Measurements from ENCODE around the gene CHRNB4.

DNA sequence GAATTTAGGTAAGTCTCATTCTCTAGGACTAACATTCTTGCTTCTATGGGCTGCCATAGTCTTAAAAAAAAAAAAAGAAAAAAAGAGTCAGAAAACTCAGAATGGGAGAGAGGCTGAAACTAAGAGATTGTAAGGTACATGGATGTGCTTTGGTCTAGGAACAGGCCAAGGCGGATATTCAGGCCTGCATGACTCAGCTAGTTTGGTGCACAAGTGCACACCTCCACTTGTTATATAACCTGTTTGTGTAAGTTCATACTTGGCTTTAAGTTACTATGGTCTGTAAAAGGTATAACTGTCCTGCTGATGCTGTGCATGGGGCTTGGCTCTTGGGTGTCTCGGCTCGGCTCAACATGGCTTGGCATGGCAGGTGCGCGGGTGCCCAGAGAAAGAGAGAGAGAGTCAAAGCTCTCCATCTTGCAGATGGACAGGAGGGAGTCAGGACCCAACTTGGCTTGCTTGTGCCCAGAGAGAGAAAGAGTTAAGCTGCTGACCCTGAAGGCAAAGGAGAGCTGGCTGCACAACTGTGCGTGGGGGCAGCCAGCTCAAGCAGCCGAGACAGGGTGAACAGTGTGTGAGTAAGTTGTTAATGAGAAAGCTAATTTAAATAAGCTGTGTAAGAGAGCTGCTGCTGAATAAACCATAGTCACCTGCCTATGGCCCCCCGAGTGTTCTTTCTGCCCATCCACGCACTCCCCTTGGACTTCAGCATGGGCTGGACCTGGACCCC, 31.4 kb upstream of the CHRNB4 start:
- TF ChIP-seq TAF1 (IDR thresholded peaks at IDR 0.05; ENCODE audit: borderline replicate concordance, insufficient read depth, low read length) (no peak), SIN3A (IDR thresholded peaks at IDR 0.05; ENCODE audit: borderline replicate concordance, insufficient read depth, low read length) (no peak)
- TF ChIP-seq, protein P1, sequence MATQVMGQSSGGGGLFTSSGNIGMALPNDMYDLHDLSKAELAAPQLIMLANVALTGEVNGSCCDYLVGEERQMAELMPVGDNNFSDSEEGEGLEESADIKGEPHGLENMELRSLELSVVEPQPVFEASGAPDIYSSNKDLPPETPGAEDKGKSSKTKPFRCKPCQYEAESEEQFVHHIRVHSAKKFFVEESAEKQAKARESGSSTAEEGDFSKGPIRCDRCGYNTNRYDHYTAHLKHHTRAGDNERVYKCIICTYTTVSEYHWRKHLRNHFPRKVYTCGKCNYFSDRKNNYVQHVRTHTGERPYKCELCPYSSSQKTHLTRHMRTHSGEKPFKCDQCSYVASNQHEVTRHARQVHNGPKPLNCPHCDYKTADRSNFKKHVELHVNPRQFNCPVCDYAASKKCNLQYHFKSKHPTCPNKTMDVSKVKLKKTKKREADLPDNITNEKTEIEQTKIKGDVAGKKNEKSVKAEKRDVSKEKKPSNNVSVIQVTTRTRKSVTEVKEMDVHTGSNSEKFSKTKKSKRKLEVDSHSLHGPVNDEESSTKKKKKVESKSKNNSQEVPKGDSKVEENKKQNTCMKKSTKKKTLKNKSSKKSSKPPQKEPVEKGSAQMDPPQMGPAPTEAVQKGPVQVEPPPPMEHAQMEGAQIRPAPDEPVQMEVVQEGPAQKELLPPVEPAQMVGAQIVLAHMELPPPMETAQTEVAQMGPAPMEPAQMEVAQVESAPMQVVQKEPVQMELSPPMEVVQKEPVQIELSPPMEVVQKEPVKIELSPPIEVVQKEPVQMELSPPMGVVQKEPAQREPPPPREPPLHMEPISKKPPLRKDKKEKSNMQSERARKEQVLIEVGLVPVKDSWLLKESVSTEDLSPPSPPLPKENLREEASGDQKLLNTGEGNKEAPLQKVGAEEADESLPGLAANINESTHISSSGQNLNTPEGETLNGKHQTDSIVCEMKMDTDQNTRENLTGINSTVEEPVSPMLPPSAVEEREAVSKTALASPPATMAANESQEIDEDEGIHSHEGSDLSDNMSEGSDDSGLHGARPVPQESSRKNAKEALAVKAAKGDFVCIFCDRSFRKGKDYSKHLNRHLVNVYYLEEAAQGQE (IDR thresholded peaks at IDR 0.05; ENCODE audit: insufficient read depth in 1 of 2, low read depth in 2 of 2, low read length in 2 of 2), result no peak

Measured in PFSK-1 (cell line).